Fibroblast of skin of right biceps (primary cell): ENCODE measurements around the gene MRPL53.
A peak's percentile ranks its signal among the peaks of the same experiment; 100 is the strongest.

ENCODE experiments used
- DNase-seq: peaks from one replicate; pipeline ENCODE4 v3.0.0-alpha.2; 2013

MRPL53 gene

GRCh38 chr2:74472086-74472944, at the start of gene MRPL53:
MRPL53 (minus strand) TSS chr2:74472680; CDS start chr2:74472660, 20 bp downstream.
- peak; percentile 95 for DNase-seq

DNA sequence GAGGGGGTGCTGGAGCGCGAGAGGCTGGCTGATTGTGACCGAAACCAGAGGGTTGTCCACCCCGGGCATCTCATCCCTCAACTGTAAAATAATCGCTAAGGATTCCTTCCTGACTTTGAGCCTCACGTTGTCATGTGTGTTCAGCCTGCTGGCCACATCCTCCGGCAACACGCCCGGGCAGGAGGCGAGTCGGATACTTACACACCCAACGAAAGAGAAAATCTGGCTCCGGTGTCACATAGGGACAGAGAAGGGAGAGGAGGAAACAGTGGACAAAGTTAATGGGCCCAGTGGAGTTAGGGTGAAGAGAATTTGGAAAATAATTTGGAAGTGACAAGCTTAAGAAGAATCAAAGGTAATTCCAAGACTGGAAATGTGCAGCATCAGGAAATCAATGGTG, 44.2 kb upstream of the MRPL53 start:
- no peak for DNase-seq

GRCh38 chr2:74515981-74516633, 43.6 kb upstream of the MRPL53 start:
- peak; percentile 67 for DNase-seq

GRCh38 chr2:74515271-74515980, 42.9 kb upstream of the MRPL53 start:
- DNase-seq = no peak

GRCh38 chr2:74514368-74515270, 42.1 kb upstream of the MRPL53 start, which contains the start of gene TLX2:
TLX2 (plus strand) TSS chr2:74514450; CDS start chr2:74514807, 357 bp downstream.
- no peak for DNase-seq

DNA sequence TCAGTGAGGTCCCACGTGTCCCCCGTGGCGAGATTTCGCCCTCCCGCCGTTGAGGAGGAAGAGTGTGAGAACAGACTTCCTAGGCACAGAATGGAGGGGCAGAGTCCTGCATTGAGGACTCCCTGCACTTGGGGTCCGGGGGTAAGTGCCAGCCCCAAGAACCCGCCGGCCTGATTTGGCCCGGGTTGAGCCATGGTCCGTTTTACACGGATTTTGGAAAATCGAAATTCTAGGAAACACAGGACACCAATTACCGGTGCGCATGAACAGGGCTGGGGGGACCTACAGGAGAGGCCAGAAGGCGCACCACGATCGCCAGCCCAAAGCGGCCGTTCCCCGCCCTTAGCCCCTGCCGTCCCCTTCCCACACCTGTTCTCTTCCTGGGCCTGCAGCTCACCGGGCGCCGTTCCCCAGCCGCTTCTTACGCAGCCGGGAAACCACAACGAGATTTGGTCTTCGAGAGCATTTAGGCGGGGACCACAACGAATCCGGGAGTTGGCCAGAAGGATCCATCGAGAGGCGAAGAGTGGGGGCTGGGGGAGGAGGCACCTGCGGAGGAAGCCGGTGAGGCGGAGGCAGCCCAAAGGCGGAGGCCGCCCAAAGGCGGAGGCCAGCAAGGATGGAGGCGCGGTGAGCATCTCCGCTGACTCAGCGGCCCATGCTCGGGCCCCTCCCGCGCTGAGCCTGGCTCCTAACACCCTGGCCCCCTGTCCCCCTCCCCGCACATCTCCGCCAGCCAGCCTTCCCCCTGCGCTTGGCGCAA, 41.3 kb upstream of the MRPL53 start:
- DNase-seq = no peak

GRCh38 chr2:74512744-74513604, 40.5 kb upstream of the MRPL53 start:
- DNase-seq = no peak

GRCh38 chr2:74511104-74511989, 38.9 kb upstream of the MRPL53 start:
- DNase-seq = peak; percentile 47

DNA sequence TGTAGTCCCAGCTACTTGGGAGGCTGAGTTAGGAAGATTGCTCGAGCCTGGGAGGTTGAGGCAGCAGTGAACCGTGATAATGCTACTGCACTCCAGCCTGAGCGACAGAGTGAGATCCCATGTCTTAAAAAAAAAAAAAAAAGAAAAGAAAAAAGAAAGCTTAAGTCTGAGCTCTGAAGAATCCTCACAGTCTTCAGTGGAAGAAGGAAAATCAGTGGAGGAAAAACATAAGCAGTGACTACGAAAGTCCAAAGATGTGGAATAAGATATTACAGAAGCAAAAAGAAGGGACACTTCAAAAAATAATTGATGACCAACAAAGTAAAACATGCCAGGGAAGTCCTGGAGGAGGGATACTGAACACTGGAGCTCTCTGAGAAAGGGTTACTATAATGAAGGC, 37.8 kb upstream of the MRPL53 start:
- DNase-seq = no peak

- DNase-seq = peak; percentile 94
Observed at GRCh38 chr2:74507926-74508520, 35.5 kb upstream of the MRPL53 start.

- peak; percentile 99 for DNase-seq
Observed at GRCh38 chr2:74507145-74507925, 34.9 kb upstream of the MRPL53 start, which contains the start of gene PCGF1. PCGF1 (minus strand) TSS chr2:74507695; CDS start chr2:74507668, 27 bp downstream.

DNA sequence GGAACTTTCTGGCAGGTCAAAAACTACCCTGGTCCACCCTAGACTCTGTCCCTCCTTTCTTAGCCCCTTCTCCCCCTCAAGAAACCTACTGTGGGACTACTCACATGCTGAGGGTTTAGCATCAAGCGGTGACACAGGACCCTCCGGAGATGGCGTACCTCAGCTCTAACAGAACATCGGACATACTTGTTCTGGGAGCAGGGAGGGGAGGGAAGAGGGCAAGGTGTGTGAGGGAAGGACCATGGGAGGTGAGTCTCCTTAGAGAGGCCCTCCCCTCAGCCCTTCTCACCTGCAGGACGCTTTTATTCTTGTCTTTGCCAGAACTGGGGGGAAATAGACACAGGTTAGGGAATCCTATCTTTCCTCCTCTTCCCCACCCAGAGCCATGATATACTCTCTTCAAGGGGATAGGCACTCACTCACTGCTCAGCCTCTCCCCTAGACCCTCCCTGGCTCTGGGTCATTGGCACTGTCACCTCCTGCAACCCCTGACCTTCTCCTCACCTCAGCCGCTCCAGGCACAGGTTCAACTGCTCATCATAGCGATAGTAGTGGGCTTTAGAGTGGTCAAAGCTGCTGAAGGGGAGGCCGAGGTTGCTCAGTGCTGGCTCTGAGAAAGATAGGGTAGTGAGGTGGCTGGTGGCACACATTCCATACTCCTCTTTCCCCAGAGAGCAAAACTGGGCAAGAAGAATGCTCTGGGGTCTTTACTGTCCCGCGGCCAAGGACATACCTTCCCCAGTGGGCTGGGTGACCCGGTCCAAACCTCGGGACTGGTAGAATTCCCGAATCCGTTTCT, 33.2 kb upstream of the MRPL53 start:
- no peak for DNase-seq

DNA sequence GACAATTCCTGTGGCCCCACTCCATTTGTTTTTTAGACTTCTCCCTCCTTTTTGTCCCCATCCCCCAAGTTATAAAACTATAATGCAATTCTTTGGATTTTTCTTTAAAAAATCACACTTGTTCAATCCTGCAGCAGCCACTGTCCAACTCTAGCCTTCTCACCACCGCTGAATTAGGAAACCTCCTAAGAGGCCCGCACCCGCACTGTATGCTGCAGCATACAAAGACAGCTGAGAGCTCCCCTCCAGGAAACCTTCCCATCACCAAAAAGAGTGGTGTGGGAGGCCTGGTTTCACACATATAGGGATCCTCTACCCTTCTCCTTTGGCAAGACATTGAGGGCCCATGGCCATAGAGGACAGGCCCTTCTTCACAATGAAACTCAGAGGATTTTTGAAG, 32.1 kb upstream of the MRPL53 start:
- no peak for DNase-seq

GRCh38 chr2:74503506-74504475, 31.3 kb upstream of the MRPL53 start:
- DNase-seq = no peak

DNA sequence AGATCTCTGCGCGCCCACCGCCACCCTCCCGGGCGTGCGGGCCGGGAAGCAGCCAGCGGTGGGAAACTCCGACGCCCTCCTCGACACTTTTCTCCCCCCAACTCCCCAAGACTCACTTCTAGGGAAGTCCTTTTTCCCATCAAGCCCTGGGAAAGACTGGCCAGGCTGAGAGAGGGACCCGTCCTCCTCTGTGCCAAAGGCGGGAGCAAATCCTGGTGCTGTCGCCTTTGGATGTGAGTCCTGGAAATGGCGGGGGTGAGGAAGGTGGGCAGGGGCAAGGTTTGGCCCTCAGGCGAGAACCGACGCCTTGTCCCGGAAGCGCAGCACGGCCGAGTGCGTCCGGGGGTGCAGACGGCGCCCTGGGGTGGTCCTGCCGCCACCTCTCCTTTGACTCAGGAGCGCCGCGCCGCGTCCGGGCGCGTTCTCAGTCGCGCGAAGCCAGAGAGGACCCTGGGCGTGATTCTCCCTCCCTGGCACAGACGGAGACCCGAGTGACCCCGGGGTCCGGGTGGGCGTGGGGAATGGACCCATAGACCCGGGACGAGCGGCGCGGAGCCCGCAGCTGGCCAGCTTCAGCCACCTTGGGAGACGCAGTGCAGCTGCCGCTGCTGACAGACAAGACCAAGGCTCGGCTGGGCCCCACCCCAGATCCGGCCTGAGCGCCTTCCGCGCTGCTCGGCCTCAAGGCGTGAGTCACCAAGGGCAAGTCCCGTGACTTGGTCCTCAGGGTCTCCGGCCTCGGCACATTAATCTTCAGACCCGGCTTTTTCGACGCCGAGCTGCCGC, 30.4 kb upstream of the MRPL53 start:
- DNase-seq = peak; percentile 77
